ENCODE results near the gene CAMTA1.

CAMTA1 gene

DNA sequence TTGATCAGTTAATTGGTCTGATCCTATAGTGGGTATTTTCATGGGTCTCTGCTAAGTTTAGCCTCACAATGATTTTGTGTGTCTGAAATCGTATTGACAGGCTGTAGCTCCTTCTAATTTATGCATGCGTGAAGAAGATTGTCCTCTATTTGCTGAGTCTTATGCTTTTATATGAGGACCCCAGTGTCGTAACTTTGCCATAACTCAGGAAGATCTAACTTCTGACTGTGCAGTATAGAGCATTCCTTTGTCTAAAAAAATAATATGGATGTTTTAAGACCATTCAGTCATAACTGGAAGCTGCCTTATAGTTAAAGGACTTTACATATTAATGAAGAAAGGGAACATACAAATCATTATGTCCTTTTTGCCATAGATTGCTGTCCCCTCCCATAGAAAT is 73.3 kb downstream of the CAMTA1 start:
- DNase-seq: no peak

DNA sequence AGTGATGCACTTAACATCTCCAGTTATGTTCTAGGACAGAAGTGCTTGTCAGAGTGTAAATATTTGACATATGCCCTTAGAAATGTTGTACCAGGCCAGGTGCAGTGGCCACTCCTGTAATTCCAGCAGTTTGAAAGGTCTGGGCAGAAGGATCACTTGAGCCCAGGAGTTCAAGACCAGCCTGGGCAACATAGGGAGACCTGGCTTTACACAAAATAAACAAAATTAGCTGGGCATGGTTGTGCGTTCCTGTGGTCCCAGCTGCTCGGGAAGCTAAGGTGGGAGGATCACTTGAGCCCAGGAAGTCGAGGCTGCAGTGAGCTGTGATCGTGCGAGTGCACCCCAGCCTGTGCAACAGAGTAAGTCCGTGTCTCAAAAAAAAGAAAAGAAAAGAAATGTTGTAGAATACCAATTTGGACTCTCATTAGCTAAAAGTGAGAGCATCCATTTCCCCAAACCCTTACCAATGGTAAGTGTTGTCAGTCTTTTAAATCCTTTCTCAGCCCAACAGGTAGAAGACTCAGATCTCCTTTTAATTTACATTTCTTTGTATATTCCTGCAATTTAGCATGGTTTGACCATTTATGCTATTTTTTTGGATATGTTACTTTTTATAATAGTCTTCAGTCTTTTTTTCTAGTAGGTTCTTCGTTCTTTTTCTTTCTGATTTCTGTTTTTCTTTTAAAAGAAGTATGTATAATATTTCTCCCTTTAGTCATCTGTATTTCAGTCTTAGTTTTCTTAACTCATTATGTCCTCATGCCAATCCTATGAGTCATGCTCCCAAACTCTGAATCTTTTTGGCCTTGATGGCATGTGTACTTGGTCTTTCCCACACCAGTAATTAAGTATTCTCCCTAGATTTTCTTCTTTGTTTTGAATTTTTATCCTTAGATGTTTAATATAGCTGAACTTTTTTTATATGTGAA is 74.4 kb downstream of the CAMTA1 start:
- DNase-seq: peak; percentile 25

GRCh38 chr1:6860401-6860800 is 75.1 kb downstream of the CAMTA1 start:
- DNase-seq: no peak

- no peak for DNase-seq
Observed at GRCh38 chr1:6861075-6861724, 75.9 kb downstream of the CAMTA1 start.

DNA sequence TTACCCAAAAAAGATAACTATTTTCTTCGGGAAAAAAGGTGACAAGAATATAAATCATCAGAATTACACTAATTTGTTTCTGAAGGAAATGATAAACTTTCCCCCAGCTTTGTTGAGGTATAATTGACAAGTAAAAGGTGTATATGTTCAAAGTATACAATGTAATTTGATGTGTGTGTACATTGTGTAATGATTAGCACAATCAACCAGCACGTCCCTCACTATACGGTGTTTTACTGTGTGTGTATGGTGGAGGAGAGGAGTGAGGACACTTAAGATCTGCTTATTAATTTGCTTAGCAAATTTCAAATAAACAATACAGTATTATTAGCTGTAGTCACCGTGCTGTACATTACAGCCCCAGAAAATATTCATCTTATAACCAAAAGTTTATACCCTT is 77.7 kb downstream of the CAMTA1 start:
- DNase-seq: no peak

- DNase-seq: no peak
Observed at GRCh38 chr1:6864166-6864565, 78.9 kb downstream of the CAMTA1 start.

DNA sequence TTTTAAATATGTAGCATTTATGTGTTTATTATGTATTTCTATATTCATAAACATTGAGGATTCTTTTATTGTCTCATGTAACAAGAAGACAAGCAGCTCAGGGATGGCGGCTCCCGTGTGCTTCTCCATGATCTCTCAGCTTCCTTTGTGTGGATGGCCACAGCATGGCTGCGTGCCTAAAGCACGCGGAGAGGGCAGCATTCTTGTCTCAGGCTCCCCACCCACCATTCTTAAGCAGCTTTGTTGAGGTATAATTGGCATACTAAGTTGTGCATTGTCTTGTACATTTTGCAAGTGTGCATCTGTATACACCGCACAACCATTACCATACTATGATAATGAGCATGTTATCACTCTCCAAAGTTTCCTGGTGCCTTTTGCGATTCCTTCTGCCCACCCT is 81.6 kb downstream of the CAMTA1 start:
- DNase-seq: no peak

DNA sequence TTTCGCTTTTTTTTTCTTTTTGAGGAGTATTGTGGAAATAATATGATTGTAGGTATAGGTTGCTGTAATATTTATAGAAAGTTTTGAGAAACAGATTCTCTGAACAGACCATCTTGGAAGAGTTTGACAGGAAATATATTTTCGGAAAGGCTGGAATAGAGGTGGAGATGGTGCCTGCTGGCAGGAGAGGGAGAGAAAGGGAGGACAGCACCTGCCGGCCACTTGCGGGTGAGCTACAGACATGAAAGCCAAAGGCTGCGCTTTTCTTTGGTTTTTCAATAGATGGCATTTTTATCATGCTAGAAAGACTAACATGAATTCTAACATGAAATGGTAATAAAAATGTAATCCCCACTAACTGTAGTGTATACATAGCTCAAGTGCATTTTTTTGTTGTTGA is 82.1 kb downstream of the CAMTA1 start:
- no peak for DNase-seq

DNA sequence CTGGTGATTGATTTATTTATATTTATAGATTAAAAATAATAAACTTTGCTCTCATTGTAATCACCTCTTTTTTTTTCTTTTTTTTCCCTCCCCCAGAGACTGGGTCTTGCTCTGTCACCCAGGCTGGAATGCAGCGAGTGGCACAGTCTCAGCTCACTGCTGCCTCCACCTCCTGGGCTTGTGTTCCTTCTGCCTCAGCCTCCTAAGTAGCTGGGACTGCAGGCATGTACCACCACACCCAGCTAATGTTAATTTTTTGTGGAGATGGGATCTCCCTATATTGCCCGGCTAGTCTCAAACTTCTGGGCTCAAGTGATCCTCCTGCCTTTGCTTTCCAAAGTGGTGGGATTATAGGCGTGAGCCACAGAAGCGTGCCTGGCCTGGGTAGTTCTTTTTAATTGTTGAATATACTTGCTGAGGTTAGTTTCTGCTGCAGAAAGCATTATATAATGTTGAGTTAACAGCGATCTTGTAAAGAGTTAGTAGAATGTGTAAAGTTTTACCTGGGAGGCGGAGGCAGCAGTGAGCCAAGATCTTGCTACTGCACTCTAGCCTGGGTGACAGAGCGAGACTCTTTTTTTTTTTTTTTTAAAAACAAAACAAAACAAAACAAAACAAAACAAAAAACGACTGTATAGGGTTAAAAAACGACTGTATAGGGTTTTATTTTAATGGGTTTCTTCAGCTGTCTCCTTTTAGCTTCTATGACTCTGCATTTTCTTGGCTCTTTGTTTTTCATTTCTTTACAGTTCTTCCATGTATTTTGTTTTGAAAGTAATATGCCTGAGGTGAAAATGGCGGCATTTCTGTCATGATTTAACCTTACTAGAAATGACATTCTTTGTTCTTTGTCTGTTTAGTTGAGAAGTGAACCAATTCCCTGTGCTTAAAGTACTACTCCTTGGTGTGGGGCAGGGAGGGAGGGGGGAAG is 82.7 kb downstream of the CAMTA1 start:
- DNase-seq: no peak

DNA sequence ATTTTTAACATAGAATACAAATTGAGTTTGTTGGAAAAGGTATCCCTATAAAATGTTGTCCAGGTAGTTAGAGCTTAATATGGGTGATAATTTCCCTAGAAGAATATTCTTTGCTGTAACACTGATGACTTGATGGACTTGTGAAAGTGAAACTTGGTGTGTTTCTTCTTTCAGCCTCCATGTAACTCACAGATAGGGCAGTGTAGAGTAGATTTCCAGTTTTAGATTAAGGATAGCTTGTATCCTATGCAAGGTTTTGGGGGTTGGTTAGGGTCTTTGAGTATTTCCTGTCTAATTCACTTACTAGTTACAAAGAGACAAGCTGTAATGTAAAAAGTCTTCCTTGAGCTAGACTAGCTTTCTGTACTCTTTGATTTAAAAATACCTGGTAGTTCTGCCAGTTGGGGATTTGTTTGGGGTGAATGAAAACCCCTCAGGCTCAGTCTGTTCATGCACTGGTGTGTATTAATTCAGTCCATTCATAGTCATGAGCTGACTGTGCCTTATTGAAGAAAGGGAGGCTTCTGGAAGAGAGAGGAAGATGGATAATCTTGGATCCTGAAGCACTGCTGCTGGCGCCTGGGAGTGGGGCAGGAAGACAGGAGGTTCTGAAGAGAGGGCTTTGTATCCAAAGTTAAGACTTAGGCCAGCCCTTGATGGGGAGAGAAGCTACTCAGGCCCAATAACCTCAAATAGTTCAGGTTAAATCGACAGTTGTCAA is 83.6 kb downstream of the CAMTA1 start:
- no peak for DNase-seq

- DNase-seq: no peak
Observed at GRCh38 chr1:6869545-6869944, 84.3 kb downstream of the CAMTA1 start.

DNA sequence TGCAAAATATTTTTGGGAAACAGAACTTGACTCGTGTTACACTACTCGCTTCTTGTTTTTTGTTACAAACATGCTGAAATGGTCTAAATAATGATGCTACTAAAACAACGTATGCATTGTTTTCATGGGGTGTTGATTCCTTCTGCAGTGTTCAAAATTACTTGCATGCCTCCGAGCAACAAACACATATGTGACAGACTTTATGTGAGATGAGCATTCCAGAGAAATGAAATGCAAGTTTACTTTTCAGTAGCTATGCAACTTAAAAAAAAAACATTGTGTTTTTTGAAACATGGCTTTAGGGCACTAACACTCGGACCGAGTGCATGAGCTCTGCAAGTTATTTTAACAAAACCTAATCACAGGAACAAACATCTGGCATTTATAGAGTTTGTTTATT is 84.8 kb downstream of the CAMTA1 start:
- no peak for DNase-seq

- DNase-seq: no peak
Observed at GRCh38 chr1:6870571-6870970, 85.3 kb downstream of the CAMTA1 start.

GRCh38 chr1:6871300-6871972 is 86.2 kb downstream of the CAMTA1 start:
- DNase-seq: no peak

DNA sequence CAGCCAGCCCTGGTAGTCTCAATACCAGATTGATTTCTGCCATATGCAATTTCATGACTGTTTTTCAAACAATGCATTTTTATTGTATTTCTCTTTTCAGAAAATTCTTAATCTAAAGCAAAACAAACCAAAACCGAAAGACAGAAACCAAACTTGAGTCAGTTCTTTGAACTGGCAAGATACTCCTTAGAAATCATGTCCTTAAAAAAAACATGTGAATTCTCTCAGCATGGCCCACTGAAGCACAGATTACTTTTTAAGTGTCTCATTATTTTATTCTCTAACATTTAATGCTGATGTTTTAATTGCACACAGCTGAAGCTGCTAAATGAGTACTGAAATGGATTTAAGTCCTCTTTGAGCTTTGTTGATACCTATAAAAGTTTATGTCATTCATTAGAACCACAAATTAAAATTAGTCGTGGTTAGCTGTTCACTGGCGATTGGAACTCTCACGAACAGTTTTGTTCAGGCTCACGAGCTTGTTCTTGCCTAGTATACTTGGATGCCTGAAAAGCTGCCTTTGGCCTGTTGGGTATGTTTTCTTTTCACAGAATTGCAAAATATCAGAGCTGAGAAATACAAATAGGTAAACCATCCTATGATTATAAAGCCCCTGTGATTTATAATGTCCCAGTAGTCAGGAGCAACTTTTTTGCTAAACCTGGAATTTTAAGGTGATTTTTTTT is 87.5 kb downstream of the CAMTA1 start:
- DNase-seq: no peak

- DNase-seq: no peak
Observed at GRCh38 chr1:6873298-6874015, 88.2 kb downstream of the CAMTA1 start.

GRCh38 chr1:6874298-6874697 is 89.0 kb downstream of the CAMTA1 start:
- no peak for DNase-seq

- no peak for DNase-seq
Observed at GRCh38 chr1:6880951-6881690, 95.9 kb downstream of the CAMTA1 start.

- DNase-seq: no peak
Observed at GRCh38 chr1:6882414-6882813, 97.2 kb downstream of the CAMTA1 start.

DNA sequence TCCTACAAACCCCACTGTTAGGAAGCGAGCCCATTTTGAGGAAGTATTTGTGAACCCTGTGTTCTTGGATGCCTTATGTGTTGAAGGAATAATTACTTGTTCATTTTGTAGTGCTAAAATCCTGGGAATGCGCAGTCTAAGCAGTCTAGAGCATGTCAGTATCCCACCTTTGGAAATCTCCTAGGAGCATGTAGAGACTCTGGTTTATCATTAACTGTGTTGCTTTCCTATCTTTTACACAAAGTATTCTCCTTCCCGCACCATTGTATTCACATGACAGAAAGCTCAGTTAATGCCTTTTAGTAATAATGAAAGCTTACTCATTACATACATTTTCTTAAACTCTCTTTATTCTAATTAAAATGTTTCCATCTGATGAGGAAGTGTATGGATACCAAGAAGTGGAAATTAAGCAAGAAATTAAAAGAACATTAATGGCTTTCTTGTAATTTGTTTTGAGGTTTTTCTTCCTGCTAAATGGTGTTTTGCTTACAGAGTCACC is 99.4 kb downstream of the CAMTA1 start:
- DNase-seq: no peak

All from NCI-H446 treated with DMSO at 0.1 percent for 48 hours (cell line).